ENCODE measurements around the gene TIPRL. TPM values are rescaled to one million over a fixed set of nuclear protein-coding genes. Genes with fewer than 3 reads are reported as not detected.
"Not testable (repeated sequence)": the region's sequence is repeated elsewhere in the genome, so short reads cannot be mapped to it uniquely, and the experiment has no call there.

The TIPRL gene
- total and polyA plus RNA-seq, 2 experiments from 2014 or later, result 44.2 to 47.6 TPM

DNA sequence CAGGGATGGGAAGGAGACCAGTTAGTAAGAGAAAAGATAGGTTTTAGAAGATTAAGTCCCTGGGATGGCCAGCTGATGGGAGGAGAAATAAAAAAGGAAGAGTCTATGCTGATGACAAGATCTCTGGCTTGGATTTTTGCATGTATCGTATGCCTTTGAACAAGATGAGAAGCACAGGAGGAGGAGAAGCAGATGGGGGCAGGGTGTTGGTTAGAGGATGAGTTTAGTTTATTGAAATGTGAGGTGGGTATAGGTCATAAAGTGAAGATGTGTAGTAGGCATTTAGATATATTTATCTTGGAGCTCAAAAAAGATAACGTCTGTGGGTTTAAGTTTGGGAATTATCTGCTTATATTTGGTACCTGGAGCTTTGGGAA is 1.4 kb downstream of the TIPRL start:
- 39% methylated on average over 2 of the region's 2 CpGs for WGBS (ENCODE audit: low lambda C conversion rate, missing lambda C conversion rate)
- Histone ChIP-seq H3K79me2 (peaks cover 53% of the 10 kb centered on the region), H3K4me3 (peak overlapping the region; percentile 41), H3K27ac (peak overlapping the region; percentile 90), H2AFZ (peak overlapping the region; percentile 52), H3K4me1 (ENCODE audit: insufficient read depth) (no peaks in the 10 kb centered on the region), H3K36me3 (replicated peaks; ENCODE audit: insufficient read depth, low read depth) (no peaks in the 10 kb centered on the region), H3K27me3 (no peaks in the 10 kb centered on the region), H3K9me3 (ENCODE audit: low read depth) (no peaks in the 10 kb centered on the region), H3K9me2 (replicated peaks; ENCODE audit: insufficient read depth) (no peaks in the 10 kb centered on the region), H4K20me1 (ENCODE audit: insufficient read depth, poor library complexity, severe bottlenecking) (no peaks in the 10 kb centered on the region), H3K4me2 (peak overlapping the region; percentile 84)
- DNase-seq (ENCODE audit: low spot score), result no peak
- TF ChIP-seq EZH2phosphoT487 (IDR thresholded peaks at IDR 0.05; ENCODE audit: low read depth, severe bottlenecking, unreplicated experiment) (no peak), EZH2 (IDR thresholded peaks at IDR 0.05; ENCODE audit: borderline replicate concordance) (no peak)
- TF ChIP-seq, protein P1, sequence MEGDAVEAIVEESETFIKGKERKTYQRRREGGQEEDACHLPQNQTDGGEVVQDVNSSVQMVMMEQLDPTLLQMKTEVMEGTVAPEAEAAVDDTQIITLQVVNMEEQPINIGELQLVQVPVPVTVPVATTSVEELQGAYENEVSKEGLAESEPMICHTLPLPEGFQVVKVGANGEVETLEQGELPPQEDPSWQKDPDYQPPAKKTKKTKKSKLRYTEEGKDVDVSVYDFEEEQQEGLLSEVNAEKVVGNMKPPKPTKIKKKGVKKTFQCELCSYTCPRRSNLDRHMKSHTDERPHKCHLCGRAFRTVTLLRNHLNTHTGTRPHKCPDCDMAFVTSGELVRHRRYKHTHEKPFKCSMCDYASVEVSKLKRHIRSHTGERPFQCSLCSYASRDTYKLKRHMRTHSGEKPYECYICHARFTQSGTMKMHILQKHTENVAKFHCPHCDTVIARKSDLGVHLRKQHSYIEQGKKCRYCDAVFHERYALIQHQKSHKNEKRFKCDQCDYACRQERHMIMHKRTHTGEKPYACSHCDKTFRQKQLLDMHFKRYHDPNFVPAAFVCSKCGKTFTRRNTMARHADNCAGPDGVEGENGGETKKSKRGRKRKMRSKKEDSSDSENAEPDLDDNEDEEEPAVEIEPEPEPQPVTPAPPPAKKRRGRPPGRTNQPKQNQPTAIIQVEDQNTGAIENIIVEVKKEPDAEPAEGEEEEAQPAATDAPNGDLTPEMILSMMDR (IDR thresholded peaks at IDR 0.05; ENCODE audit: poor library complexity), result no peak

DNA sequence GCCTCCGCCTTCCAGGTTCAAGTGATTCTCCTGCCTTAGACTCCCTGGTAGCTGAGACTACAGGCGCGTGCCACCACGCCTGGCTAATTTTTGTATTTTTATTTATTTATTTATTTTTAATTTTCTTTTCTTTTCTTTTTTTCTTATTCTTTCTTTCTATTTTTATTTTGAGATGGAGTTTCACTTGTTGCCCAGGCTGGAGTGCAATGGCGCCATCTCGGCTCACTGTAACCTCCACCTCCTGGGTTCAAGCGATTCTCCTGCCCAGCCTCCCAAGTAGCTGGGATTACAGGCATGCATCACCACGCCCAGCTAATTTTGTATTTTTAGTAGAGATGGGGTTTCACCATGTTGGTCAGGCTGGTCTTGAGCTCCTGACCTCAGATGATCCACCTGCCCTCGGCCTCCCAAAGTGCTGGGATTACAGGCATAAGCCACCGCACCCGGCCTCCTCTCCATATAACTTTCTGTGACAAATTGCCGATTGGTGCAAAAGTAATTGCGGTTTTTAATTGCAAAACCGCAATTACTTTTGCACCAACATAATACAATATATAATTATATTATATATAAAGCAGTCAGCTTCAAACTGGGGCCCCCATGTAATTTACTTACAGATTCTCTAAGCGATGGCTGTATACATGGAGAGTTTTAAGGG is 2.4 kb downstream of the TIPRL start:
- H3K79me2 ChIP-seq, result peaks cover 56% of the 10 kb centered on the region
- H3K9me3 ChIP-seq (ENCODE audit: low read depth); H3K9me2 ChIP-seq (replicated peaks; ENCODE audit: insufficient read depth); H3K27me3 ChIP-seq; H2AFZ ChIP-seq; DNase-seq (ENCODE audit: low spot score); H3K4me1 ChIP-seq (ENCODE audit: insufficient read depth); H4K20me1 ChIP-seq (ENCODE audit: insufficient read depth, poor library complexity, severe bottlenecking); H3K27ac ChIP-seq; H3K4me3 ChIP-seq; H3K36me3 ChIP-seq (replicated peaks; ENCODE audit: insufficient read depth, low read depth): not testable (repeated sequence)
- WGBS (ENCODE audit: low lambda C conversion rate, missing lambda C conversion rate), result 96% methylated on average over 15 of the region's 15 CpGs
- H3K4me2 ChIP-seq, result peak overlapping the region; percentile 84

DNA sequence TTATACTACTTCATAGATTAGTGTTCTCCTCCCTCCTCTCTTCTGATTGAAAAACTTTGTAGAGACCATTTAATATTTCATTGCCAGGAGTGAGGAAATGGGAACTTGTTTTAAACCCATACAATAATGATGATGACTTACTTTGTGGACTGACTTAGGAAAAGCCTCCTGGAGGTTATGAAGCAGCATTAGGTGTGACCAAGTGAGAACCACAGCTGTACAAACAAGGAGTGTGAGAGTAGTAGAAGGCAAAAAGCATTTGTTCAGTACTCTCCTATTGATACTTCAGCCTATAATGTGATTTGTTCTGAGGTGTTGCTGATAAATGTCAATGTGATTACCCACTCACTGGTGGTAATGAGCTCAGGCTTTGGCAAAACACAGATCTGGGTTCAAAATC is 8.4 kb downstream of the TIPRL start:
- Histone ChIP-seq H2AFZ (no peak overlapping the region), H3K27me3 (no peaks in the 10 kb centered on the region), H3K79me2 (peaks cover 34% of the 10 kb centered on the region), H3K9me3 (ENCODE audit: low read depth) (no peaks in the 10 kb centered on the region), H3K36me3 (replicated peaks; ENCODE audit: insufficient read depth, low read depth) (no peaks in the 10 kb centered on the region), H3K27ac (no peak overlapping the region), H3K9me2 (replicated peaks; ENCODE audit: insufficient read depth) (no peaks in the 10 kb centered on the region), H3K4me2 (no peak overlapping the region), H3K4me1 (ENCODE audit: insufficient read depth) (no peaks in the 10 kb centered on the region), H3K4me3 (no peak overlapping the region), H4K20me1 (ENCODE audit: insufficient read depth, poor library complexity, severe bottlenecking) (no peaks in the 10 kb centered on the region)
- TF ChIP-seq EZH2phosphoT487 (IDR thresholded peaks at IDR 0.05; ENCODE audit: low read depth, severe bottlenecking, unreplicated experiment), result no peak
- TF ChIP-seq, protein P1 (IDR thresholded peaks at IDR 0.05; ENCODE audit: poor library complexity), result no peak
- no peak for TF ChIP-seq EZH2 (IDR thresholded peaks at IDR 0.05; ENCODE audit: borderline replicate concordance)
- DNase-seq (ENCODE audit: low spot score), result no peak

DNA sequence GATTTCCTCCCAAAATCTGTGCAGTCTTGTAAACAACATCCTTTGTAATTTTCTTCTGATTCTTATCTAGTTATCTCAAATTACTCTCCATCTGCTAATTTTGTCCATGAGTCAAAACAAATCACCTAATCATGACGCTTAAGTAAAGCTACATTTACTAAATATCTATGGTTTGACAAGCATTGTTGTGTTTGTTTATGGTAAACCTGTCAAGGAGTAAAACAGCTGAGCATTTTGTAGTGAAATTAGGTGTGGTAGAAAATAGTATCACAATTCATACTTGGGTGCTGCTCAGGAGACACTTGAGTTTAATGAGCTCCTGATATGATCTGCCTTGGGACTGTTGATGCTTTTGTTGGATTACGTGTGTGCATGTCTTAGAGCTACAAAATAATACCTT is 11.6 kb downstream of the TIPRL start:
- no peak overlapping the region for H3K4me3 ChIP-seq
- TF ChIP-seq, protein P1 (IDR thresholded peaks at IDR 0.05; ENCODE audit: poor library complexity), result no peak
- TF ChIP-seq EZH2 (IDR thresholded peaks at IDR 0.05; ENCODE audit: borderline replicate concordance) (no peak), EZH2phosphoT487 (IDR thresholded peaks at IDR 0.05; ENCODE audit: low read depth, severe bottlenecking, unreplicated experiment) (no peak)
- no peak overlapping the region for H2AFZ ChIP-seq
- peaks cover 3% of the 10 kb centered on the region for H3K79me2 ChIP-seq
- H3K4me1 ChIP-seq (ENCODE audit: insufficient read depth), result no peaks in the 10 kb centered on the region
- WGBS (ENCODE audit: low lambda C conversion rate, missing lambda C conversion rate), result 77% methylated on average over 2 of the region's 2 CpGs
- H3K4me2 ChIP-seq, result no peak overlapping the region
- no peak for DNase-seq (ENCODE audit: low spot score)
- no peaks in the 10 kb centered on the region for H3K9me2 ChIP-seq (replicated peaks; ENCODE audit: insufficient read depth)
- no peaks in the 10 kb centered on the region for H3K9me3 ChIP-seq (ENCODE audit: low read depth)
- H3K27me3 ChIP-seq, result no peaks in the 10 kb centered on the region
- H3K27ac ChIP-seq, result no peak overlapping the region
- H3K36me3 ChIP-seq (replicated peaks; ENCODE audit: insufficient read depth, low read depth), result no peaks in the 10 kb centered on the region
- H4K20me1 ChIP-seq (ENCODE audit: insufficient read depth, poor library complexity, severe bottlenecking), result no peaks in the 10 kb centered on the region
